ENCODE data around the gene KHDC4. TPM values are rescaled to one million over a fixed set of nuclear protein-coding genes. Genes with fewer than 3 reads are reported as not detected.

The KHDC4 gene
- 21.1 and 23.4 TPM in 2 replicates for polyA plus RNA-seq

GRCh38 chr1:155934097-155934935 is at the start of gene KHDC4:
TSS of gene KHDC4 (minus strand) at chr1:155934413. CDS start at chr1:155934373, 40 bp downstream.

GRCh38 chr1:155978325-155978972 is 44.2 kb upstream of the KHDC4 start, which contains the start of gene ARHGEF2:
TSS of gene ARHGEF2 (minus strand) at chr1:155978547. CDS start at chr1:155978427, 120 bp downstream.

GRCh38 chr1:155940993-155941844 is 7.0 kb upstream of the KHDC4 start, which contains the start of gene RXFP4:
TSS of gene RXFP4 (plus strand) at chr1:155941638. CDS start at chr1:155941710, 72 bp downstream.

GRCh38 chr1:155911156-155912055 is 22.8 kb downstream of the KHDC4 start, which contains the start of gene RIT1:
TSS of gene RIT1 (minus strand) at chr1:155911349. CDS start at chr1:155910761, 588 bp downstream.

Other genes with a start within 250 kb of the KHDC4 start
- gene YY1AP1, start 245.6 kb downstream of the KHDC4 start, polyA plus RNA-seq = 16.3 and 25.6 TPM in 2 replicates
- gene DAP3, start 245.3 kb downstream of the KHDC4 start, polyA plus RNA-seq = 97.6 and 139 TPM in 2 replicates
- gene GON4L, start 77.2 kb downstream of the KHDC4 start, polyA plus RNA-seq = 36.7 and 62.5 TPM in 2 replicates
- gene SYT11, start 74.8 kb downstream of the KHDC4 start, polyA plus RNA-seq = 166 and 187 TPM in 2 replicates
- gene RIT1, start 23.1 kb downstream of the KHDC4 start, polyA plus RNA-seq = 5.6 and 10.0 TPM in 2 replicates
- not detected in 2 replicates for gene RXFP4, start 7.2 kb upstream of the KHDC4 start, polyA plus RNA-seq
- gene ARHGEF2, start 44.1 kb upstream of the KHDC4 start, polyA plus RNA-seq = 14.2 and 16.3 TPM in 2 replicates
- gene SSR2, start 86.5 kb upstream of the KHDC4 start, polyA plus RNA-seq = 276 and 311 TPM in 2 replicates
- gene UBQLN4, start 119.4 kb upstream of the KHDC4 start, polyA plus RNA-seq = 4.6 and 6.4 TPM in 2 replicates
- 251 and 289 TPM in 2 replicates for gene LAMTOR2, start 120.4 kb upstream of the KHDC4 start, polyA plus RNA-seq
- gene RAB25, start 126.7 kb upstream of the KHDC4 start, polyA plus RNA-seq = 1.9 TPM in 1 of 2 replicates, not detected in the other
- gene MEX3A, start 148.1 kb upstream of the KHDC4 start, polyA plus RNA-seq = not detected in 2 replicates
- 0.99 and 2.1 TPM in 2 replicates for gene LMNA, start 180.3 kb upstream of the KHDC4 start, polyA plus RNA-seq
- gene SEMA4A, start 219.2 kb upstream of the KHDC4 start, polyA plus RNA-seq = 0.15 and 2.8 TPM in 2 replicates